Breast epithelium (tissue), 3 donors: ENCODE measurements around the gene MROH2A.

Experiments
- CTCF ChIP-seq, 3 donors: fragments of 450-650 bp; IDR thresholded peaks; one replicate each; pipeline ENCODE4 v1.5.1; 2016 to 2017; ENCODE audit warnings: antibody characterized with exemption in 3 of 3, mild to moderate bottlenecking in 3 of 3, moderate library complexity in 3 of 3
- POLR2A ChIP-seq: fragments of 450-650 bp; IDR thresholded peaks from one replicate; pipeline ENCODE4 v1.6.1; 2016; ENCODE audit warnings: antibody characterized with exemption, mild to moderate bottlenecking, moderate library complexity
- POLR2AphosphoS5 ChIP-seq, 3 donors: sonication (generic); formaldehyde crosslinking; IDR thresholded peaks; one replicate each; pipeline ENCODE4 v1.6.1; 2017; ENCODE audit warnings: antibody characterized with exemption in 3 of 3

- no peak for TF ChIP-seq CTCF (IDR thresholded peaks at IDR 0.05)
- no peak for TF ChIP-seq POLR2AphosphoS5 (IDR thresholded peaks at IDR 0.05)
- TF ChIP-seq POLR2A, result no peak
Observed at GRCh38 chr2:233828546-233829192, 50.5 kb downstream of the MROH2A start.
